ENCODE measurements around the gene AOPEP. TPM values are rescaled to one million over a fixed set of nuclear protein-coding genes. Genes with fewer than 3 reads are reported as not detected.

The AOPEP gene
- total RNA-seq, 1 donor from 2014 or later = 92.3 TPM

GRCh38 chr9:94923326-94924089 lies 197.0 kb downstream of the AOPEP start:
- peaks cover 17% of the 10 kb centered on the region for H3K36me3 Mint-ChIP-seq (ENCODE audit: low read depth)
- H3K9me3 Mint-ChIP-seq (ENCODE audit: low read depth) = no peaks in the 10 kb centered on the region
- H3K27me3 Mint-ChIP-seq (ENCODE audit: low read depth) = no peaks in the 10 kb centered on the region
- H3K4me1 Mint-ChIP-seq (ENCODE audit: low read depth) = peaks cover 83% of the 10 kb centered on the region
- peak overlapping the region; percentile 98 for H3K27ac Mint-ChIP-seq (ENCODE audit: unreplicated experiment)
- H3K4me3 Mint-ChIP-seq (ENCODE audit: unreplicated experiment) = peak overlapping the region; percentile 46
- no peak for DNase-seq (ENCODE audit: low spot score)
- TF ChIP-seq CTCF (IDR thresholded peaks at IDR 0.05) = no peak

- H3K4me3 Mint-ChIP-seq (ENCODE audit: unreplicated experiment) = no peak overlapping the region
- peaks cover 27% of the 10 kb centered on the region for H3K36me3 Mint-ChIP-seq (ENCODE audit: low read depth)
- H3K4me1 Mint-ChIP-seq (ENCODE audit: low read depth) = peaks cover 82% of the 10 kb centered on the region
- peak overlapping the region; percentile 82 for H3K27ac Mint-ChIP-seq (ENCODE audit: unreplicated experiment)
- H3K27me3 Mint-ChIP-seq (ENCODE audit: low read depth) = no peaks in the 10 kb centered on the region
- no peaks in the 10 kb centered on the region for H3K9me3 Mint-ChIP-seq (ENCODE audit: low read depth)
- no peak for DNase-seq (ENCODE audit: low spot score)
- no peak for TF ChIP-seq CTCF (IDR thresholded peaks at IDR 0.05)
Measured at GRCh38 chr9:94925751-94926430, 199.4 kb downstream of the AOPEP start.

GRCh38 chr9:94926431-94926800 lies 199.9 kb downstream of the AOPEP start:
- Mint-ChIP-seq H3K4me3 (ENCODE audit: unreplicated experiment) (no peak overlapping the region), H3K36me3 (ENCODE audit: low read depth) (peaks cover 27% of the 10 kb centered on the region), H3K4me1 (ENCODE audit: low read depth) (peaks cover 82% of the 10 kb centered on the region), H3K9me3 (ENCODE audit: low read depth) (no peaks in the 10 kb centered on the region), H3K27me3 (ENCODE audit: low read depth) (no peaks in the 10 kb centered on the region), H3K27ac (ENCODE audit: unreplicated experiment) (peak overlapping the region; percentile 82)
- TF ChIP-seq CTCF (IDR thresholded peaks at IDR 0.05) = no peak
- no peak for DNase-seq (ENCODE audit: low spot score)

- Mint-ChIP-seq H3K4me1 (ENCODE audit: low read depth) (peaks cover 82% of the 10 kb centered on the region), H3K27me3 (ENCODE audit: low read depth) (no peaks in the 10 kb centered on the region), H3K27ac (ENCODE audit: unreplicated experiment) (peak overlapping the region; percentile 73), H3K9me3 (ENCODE audit: low read depth) (no peaks in the 10 kb centered on the region), H3K36me3 (ENCODE audit: low read depth) (peaks cover 29% of the 10 kb centered on the region), H3K4me3 (ENCODE audit: unreplicated experiment) (no peak overlapping the region)
- no peak for DNase-seq (ENCODE audit: low spot score)
- no peak for TF ChIP-seq CTCF (IDR thresholded peaks at IDR 0.05)
Measured at GRCh38 chr9:94927048-94927761, 200.7 kb downstream of the AOPEP start.
